Measurements from ENCODE around the gene PDCD5.

DNA sequence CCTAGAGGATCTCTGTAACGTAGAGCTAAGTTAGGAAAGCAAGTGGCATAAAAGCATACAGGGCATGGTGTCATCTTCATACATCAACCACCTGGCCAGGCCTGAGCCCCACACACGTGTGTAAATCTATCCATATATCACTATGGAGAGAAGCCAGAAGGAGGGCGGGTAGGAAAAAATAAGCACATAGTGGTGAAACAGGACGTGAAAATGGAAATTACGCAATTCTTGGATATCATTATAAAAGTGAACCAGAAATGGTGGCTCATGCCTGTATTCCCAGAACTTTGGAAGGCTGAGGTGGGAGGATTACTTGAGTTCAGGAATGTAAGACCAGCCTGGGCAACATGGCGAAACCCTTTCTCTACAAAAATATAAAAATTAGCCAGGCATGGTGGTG lies 43.4 kb downstream of the PDCD5 start:
- TF ChIP-seq POLR2AphosphoS5 (IDR thresholded peaks at IDR 0.05): no peak
- no peak for TF ChIP-seq CTCF (IDR thresholded peaks at IDR 0.05)
- TF ChIP-seq POLR2A (IDR thresholded peaks at IDR 0.05): no peak

All from prostate gland (tissue), 2 donors.